DMS153 treated with DMSO at 0.1 percent for 48 hours (cell line): ENCODE measurements around the gene MATCAP1.

Experiments
- DNase-seq: peaks from one replicate; lab custom pipeline; 2025; ENCODE audit not compliant: unreplicated experiment; lab: John Stamatoyannopoulos, UW

MATCAP1 gene

DNA sequence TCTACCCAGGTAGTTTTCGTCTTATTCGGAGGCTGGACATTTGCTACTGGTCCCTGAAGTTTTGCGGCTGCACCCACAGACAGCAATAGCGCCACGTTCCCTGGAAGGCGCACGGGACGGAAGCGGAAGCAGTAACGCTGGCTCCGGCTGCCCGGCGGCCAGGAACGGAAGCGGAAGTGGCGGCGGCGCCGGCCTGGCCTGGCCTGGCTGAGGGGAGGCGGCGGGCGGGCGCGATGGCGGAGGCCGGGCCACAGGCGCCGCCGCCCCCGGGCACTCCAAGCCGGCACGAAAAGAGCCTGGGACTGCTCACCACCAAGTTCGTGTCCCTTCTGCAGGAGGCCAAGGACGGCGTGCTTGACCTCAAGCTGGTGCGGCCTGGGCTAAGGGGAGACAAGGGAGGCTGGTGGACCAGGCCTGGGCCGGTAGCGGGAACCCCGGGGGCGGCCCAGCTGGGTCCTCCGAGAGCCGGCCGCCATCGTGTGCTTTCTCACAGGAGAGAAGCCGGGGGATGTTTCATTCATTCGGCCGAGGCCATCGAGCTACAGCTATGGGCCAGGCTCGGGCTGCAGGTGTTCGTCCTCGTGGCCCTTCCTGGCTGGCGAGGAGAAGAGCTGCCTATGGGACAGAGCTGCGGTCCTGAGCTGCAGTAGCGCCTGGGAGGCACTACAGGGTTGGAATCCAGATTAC lies 8.4 kb upstream of the MATCAP1 start, which contains the start of gene E2F4:
Gene E2F4, plus strand, starts transcription at position 161 of the 687 bp plus-strand sequence. Its CDS starts 73 bp downstream, at position 234.
- DNase-seq, result peak; percentile 85

- no peak for DNase-seq
Measured at GRCh38 chr16:67191411-67191994, 7.7 kb upstream of the MATCAP1 start.

DNA sequence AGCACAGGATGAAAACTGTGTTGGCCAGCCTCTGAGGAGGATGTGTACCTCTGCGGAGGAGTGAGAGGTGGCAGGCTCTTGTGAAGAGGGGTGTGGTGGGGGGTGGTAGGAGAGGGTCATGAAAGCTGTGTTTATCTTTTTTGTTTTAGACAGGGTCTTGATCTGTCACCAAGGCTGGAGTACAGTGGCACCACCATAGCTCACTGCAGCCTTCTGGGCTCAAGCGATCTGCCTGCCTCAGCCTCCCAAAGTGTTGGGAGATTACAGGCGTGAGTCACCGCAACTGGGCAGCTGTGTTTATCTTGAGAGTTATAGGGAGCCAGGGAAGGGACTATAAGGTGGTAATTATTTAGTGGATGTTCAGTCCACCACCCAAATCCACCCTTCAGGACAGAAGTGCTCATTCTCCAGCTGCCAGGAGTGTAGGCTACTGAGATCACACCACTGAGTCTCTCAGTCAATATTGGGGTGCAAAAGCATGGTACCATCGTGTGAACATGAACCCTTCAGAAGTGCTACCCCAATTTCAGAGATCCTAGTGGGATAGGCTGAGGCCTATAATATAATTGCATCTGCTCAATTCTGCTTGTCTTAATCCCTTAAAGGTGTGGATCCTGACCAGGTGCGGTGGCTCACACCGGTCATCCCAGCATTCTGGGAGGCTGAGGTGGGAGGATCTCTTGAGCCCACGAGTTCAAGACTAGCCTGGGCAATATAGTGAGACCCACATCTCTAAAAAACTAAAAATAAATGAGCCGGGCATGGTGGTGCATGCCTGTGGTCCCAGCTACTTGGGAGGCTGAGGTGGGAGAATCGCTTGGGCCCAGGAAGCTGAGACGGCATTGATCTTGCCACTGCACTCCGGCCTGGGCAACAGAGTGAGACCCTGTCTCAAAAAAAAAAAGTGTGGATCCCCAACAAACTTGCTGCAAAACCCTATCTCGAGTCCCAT lies 7.0 kb upstream of the MATCAP1 start:
- no peak for DNase-seq

GRCh38 chr16:67190041-67190440 lies 6.3 kb upstream of the MATCAP1 start, which contains the start of gene EXOC3L1:
Gene EXOC3L1, minus strand, starts transcription at chr16:67190136. Its CDS starts 460 bp downstream, at chr16:67189676.
- no peak for DNase-seq

DNA sequence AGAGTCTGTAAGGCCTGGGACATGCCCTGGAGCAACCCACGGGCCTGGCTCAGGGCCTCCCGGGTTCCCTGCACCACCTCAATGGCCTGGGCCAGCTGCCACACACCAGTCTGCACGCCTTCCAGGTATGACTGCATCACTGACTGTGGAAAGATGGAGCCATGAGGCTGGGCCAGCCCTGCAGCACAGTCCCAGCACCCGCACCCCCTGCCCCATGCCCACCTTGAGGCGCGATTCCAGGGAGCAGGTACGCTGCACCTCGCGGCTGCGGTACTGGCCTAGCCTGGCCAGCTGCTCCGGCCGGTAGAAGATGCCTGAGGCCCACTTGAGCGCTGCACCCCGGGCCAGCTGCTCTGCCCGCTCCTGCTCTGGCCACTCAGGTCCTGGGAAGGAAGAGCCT lies 5.0 kb upstream of the MATCAP1 start:
- no peak for DNase-seq

GRCh38 chr16:67188323-67188722 lies 4.6 kb upstream of the MATCAP1 start:
- DNase-seq, result no peak

DNA sequence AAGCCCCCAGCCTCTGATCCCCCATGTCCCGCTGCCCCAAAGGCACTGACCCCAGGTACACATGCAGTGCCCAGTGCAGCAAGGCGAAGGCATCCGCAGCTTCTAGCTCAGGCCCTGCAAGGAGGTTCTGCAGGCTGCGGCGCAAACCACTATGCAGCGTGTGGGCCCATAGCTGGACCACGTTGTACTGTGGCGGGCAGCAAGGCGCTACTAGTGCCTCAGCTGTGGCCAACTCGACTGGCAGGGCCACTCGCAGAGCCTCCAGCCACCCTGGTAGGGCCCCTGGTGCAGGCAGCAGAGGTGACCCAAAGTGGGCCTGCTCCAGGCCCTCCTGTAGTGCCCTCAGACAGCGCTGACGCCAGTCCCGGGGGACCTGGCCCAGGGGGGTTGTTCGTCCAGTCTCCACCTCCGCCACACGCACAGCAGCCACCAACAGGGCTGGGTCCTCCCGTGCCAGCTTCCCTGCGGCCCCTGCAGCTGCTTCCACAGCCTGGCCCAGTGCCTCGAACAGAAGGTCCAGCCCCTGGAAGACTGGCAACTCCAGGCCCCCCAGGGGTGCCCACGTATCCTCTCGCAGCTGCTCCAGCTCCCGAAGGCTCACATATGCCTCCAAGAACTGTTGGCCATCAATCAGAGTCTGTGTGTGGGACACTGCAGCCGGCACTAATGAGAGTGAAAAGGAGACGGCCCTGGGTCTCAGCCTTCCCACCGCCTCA lies 3.6 kb upstream of the MATCAP1 start:
- DNase-seq, result no peak

DNA sequence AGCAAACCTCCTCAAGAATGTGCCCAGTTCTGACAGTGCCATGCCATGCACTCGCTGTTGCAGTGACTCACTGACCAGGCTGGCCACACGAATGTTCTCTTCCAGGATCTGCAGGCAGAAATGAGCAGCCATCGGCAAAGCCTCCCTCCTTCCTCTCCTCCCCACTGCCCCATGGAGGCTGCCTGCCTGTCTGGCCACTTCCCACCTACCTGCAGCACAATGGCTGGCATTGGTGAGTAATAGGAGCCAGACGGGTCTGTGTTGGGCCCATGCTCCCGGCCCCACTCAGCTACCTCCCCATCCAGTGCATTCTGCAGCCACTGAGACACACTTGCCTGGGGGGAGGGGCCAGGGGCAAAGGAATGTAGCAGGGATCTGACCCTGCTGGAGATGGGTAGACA lies 2.8 kb upstream of the MATCAP1 start:
- DNase-seq, result no peak

GRCh38 chr16:67185651-67186134 lies 1.9 kb upstream of the MATCAP1 start:
- DNase-seq, result no peak

GRCh38 chr16:67184995-67185650 lies 1.4 kb upstream of the MATCAP1 start:
- peak; percentile 65 for DNase-seq

DNA sequence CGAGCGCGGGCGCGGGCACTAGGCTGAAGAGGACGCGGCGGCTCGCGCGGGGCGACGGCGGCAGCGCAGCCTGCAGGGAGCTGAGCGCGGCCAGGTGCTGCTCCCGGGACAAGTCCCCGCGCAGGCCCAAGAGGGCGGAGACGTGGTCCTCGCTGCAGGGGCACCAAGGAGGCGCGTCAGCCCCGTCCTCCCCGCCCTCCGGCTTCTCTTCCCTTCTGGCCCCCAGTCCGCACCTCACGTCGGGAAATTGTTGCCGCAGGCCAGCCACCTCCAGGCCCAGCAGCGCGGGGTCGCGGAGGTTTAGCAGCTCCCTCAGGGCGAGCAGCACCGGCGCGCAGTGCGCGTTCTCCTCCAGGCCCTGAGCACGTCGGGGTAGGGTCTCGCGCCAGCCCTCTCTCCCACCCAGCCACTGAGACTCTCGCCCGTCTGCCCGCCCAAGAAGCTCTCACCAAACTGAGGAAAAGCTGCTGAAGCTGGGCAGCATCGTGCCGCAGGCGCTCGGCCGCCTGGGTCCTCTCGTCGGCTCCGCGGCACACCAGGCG lies 761 bp upstream of the MATCAP1 start:
- DNase-seq, result peak; percentile 44

DNA sequence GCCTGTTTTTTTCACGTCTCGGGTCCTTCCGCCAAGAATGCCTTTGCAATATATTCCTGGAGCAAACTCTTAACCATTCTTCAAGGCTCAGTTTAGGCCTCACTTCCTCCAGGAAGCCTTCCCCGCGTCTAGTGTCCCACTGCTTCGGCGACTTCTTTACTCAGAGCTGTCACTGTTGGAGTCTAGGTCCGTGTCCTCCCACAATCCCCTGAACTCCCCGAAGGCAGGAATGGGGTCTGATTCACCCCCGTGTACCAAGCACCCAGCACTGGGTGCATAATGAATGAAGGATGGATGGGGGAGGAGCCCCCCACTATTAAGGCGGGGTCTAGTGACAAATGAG lies 508 bp downstream of the MATCAP1 start:
- no peak for DNase-seq

DNA sequence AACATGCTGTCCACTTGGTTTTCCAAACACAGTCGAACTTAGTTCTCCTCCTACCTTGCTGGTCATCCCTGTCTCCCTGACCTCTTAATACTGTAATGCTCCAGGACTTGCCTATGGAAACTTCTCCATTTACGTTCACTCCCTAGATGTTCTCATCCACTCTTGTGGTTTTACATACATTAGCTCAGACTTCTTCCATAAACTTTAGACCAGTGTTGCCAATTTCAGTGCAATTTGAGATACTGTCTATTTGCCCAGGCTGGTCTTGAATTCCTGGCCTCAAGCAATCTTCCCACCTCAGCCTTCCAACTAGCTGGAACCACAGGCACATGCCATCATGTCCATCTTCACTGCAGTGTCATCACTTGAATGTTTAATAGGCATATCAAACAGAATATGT lies 1.5 kb downstream of the MATCAP1 start:
- no peak for DNase-seq

DNA sequence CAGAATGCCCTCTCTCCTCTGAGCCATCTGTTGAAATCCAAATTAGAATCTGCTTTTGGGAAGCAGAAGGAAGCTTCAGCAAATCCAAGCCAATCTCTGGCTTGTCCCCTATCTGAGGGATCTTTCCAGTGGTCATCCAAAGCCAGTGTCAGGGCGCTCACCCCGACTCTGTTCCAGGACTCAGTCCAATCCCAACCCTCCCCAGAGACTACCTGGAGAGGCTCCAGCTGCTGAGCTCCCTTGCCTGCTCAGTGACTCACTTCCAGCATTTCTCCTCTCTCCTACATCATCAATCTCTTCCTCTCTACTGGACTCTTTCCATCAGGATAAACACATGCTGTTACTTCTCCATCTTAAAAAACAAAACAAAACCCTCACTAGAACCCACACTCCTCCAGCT lies 2.4 kb downstream of the MATCAP1 start:
- no peak for DNase-seq

DNA sequence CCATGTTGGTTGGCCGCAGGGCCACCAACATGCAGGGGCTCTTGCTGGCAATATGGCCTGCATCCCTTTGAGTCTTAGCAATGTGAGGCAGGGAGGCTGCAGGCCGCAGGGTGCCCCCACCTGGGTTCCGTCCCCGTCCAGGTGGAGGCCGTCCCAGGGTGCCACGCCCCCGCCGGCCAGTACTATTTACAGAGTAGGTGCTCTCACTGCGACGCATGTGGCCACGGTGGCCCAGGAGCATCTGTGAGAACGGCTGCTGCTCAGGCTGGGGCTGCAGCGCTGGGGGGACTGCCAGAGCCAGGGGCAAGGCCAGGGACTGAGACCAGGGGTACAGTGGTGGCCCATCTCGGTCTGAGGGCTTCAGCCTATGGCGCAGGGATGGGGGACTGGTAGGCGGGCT lies 3.6 kb downstream of the MATCAP1 start:
- no peak for DNase-seq

DNA sequence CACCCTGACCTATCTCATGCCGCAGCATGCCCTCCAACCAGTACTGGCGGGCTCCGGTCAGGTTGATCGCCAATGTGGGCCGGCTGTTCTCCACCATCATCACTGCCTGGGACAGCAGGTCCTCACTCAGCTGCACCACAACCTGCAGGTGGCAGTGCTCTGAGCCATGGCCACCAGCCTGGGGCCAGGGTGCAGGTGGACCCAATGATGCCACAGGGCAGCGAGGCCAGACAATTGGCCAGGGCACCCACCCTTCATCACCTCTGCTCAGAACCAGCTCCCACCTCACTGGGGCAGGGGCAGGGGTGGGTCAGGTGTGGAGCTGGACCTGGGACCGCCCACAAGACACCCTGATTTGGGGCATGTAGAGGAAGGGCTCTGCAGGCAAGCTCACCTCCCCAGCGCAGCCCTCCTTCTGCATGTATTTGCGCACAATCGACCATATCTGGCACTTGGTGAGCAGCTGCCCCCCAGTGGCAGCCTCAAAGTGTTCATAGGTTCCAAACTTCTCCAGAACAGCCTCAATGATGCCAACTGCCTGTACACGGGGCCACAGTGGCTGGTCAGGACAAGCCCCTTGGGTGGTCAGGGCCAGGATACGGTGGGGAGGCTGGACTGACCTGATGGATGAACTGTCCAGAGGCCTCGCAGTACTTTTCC lies 4.2 kb downstream of the MATCAP1 start:
- DNase-seq, result no peak

DNA sequence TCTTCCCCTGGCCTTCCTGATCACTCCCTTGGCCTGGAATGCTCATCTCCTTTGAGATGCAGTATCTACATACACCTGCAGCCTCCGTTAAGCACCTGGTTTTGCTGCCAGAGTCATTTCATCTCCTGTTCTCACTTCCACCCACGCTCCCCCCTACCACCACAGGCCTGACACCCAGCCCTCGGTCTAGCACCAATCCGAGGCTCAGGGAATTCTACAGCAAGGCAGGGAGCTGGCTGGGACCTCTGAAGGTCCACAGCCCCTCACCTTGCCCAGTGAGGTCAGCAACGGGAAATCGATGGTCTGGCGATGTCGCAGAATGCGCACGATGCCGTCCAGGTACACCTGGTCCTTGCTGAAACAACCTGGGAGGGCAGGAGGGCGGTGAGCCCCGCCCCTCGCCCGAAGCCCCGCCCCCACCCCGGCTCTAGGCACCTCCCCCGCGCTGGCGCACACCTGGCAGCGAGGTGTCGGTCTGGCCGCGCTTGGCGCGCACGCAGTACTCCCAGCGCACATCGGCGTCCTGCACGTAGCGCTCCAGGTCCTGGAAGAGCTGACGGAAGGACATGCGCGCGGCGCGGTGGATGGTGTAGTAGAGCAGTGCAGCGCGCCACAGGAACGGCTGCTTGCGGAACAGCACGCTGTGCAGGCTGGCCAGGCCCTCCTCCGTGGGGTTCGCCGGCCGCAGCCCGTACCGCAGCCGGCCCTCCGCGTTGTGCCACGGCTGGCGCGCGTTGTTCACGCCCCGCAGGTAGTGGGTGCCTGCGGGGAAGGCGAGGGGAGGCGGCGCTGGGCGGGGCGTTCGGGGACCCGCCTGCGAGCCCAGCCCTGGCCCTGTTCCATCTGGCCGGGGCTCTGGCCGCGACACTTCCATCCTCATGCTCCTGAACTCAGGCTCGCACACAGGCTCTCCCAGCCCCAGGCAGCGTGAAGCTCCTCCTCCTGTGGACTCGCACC lies 5.7 kb downstream of the MATCAP1 start:
- peak; percentile 84 for DNase-seq

- DNase-seq, result no peak
Measured at GRCh38 chr16:67176662-67177061, 7.1 kb downstream of the MATCAP1 start.
